Stimulated activated CD8-positive, alpha-beta memory T cell treated with anti-CD3 and anti-CD28 coated beads, Interleukin-7, amount 100 ng/mL, for 4 hours (primary cell): ENCODE results near the gene QRFP.
"Not testable (repeated sequence)": the region's sequence is repeated elsewhere in the genome, so short reads cannot be mapped to it uniquely, and the experiment has no call there.

Source experiments
- DNase-seq, 2 donors: peaks; one replicate each; pipeline ENCODE4 v3.0.0-alpha.2; 2020; ENCODE audit warnings: low read depth in 2 of 2

QRFP gene

DNA sequence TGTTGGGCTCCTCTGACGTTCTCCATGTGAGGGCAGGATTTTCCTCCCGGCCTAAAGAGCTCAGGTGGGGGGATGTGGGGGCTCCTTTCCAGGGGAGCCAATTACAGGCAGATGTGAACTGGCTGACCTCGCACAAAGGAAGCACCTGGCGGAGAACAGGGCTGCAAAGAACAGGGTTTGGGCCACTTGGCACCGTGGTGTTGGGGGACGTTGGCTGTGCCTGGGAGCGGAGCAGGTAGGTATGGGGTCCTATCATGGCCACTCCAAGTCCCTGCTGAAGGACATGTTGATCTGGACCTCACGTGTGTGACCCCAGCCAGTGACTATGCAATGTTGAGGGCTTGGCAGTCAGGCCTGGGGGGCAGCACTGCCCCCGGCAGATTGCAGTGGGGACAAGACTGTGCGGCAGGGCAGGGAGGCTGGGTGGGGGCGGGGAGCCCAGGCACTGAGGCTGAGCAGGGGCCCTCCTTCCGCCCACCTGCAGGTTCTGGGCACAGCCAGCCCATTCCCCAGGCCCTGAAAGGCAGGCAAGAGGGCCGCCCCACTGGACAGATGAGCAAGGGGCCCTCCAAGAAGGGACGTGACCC lies 23.0 kb upstream of the QRFP start:
- DNase-seq, result no peak

DNA sequence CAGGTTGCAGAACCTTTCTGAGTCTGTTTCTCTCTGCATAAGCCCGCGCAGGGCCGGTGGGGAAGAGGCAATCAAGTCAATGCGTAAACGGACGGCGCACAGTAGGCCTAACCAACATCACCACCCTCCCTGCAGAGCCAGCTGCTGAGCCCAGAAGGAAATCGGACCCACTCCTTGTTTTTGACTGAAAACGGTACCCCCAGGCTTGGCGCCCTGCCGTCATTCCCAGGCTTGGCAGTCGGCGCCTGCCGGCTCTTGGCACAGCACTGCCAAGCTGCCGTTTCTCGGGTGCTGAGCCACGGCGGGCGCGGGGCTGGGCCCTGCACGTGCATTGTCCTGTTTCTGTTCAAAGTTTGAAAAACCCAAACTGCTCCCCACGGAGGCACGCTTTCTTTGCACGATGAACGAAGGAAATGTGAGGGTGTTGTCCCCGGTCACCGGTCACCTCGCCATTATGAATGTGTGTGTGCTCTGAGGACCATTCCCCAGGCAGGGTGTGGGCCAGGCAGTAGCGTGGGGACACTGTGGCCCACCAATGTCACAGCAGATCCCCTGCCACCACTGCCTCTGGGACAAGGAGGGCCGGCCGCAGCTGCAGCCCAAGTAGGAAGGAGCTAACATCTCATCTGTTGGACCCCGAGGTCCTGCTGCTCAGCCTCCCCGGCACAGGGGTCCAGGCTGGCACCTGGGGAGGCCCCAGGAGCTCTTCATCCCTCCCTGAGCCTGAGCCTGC lies 22.4 kb upstream of the QRFP start:
- no peak for DNase-seq

DNA sequence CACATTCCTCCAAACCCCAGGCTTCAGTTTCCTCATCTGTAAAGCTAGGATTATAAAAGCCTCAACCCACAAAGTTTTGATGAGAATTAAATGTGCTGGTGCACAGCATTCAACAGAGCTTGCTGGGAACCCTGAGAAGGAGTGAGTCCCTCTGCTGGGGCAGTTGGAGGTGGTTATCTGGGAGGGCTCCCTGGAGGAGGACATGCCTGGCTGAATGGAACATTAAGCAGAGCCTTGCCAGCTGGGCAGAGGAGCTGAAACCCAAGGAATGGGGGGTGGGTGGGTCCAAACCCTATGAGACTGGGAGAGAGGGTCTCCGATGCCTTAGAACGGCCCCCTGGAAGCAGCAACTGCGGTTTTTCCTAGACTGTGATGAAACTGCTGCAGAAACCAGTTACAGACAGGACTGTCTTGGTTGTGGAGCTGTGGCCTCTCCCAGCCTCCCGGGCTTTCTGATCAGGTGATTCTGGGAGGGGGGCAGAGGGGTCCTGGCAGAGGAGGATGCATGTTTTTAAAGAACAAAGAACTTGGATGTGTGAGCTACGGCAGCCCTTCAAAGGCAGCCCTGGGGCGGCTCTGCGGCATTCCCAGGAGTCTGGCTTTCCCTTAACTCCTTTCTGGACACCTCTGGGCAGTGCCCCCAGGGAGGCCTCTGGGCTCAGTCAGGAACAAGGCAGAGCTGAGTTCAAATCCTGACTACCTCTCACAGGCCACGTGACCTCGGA lies 21.7 kb upstream of the QRFP start:
- DNase-seq, result no peak

DNA sequence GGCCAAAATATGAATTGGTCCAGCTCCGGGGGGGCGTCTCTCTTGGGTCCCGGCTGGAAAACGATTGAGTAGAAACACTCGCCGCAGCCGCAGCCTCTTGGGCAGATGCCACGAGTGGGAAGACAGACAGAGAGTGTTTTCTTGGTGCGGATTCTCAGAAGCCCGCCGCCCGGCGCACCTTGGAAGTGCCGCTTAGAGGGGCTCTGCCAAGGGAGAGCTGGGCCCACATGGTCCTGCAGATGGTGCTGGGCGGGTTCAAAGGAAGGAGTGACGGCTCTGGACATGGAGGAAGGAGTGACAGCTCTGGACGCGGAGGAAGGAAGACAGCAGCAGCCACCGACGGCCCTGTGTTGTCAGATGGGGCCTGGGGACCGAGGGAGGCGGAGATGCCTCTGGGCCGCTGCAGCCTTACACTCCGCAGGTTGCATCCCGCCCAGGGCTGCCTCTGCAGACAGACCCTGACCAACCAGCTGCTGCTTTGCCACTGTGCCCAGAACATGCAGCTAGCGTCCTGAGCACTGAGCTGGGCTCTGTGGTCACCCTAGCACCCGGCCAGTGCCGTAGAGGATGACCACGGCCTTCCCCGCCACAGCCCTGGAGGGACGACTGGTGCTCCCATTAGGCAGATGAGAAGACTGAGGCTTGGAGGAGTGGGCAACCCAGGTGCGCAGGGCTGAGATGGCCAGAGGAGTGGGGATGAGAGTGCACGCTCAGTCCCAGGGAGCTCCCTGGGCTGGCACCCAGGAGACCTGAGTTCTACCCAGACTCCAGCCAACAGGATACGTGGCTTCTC lies 20.8 kb upstream of the QRFP start:
- no peak for DNase-seq

DNA sequence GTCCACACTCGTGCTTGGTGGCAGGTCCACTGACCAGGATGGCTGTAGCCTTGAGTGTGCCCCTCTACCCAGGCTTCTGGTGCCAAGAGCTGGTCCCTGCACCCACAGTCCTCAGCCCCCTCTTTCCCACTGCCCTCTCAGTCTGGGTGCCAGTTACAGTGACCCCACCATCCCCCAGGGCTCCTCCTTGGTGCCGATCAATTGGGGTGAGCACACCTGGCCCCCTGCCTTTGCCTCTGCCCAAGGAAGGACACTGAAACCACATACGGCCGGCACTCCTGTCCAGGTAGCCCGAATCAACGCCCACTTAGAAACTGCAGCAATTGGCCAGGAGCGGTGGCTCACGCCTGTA lies 18.5 kb upstream of the QRFP start:
- DNase-seq, result no peak

DNA sequence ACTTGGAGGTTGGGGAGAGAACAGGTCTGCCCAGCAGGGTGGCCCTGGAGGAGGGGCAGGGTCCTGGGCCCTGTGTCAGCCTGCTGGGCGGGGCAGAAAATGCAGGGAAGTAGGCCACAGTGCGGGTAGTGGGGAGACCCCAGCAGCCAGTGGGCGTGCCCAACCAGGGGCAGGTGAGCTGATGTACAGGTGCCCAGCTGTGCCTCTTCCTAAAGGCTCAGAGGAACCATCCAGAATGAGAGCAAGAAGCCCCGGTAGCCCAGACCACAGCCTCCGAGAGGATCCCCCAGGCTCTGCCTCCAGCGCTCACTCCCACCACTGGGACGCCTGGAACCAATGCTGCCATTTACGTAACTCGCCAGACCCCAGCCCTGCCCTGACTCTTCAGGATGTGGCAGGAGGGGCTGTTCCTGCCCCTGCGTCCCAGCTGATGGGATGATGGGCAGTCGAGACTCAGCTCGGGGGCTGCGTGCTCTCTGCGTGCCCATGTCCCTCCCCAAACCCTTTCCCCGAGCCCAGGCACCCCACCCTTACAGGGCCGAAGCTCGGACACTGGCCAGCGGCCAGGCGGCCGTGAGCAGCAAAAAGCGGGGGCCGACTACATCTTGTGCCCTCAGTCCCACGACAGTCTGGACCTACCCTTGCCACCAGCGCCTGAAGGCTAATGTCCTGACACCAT lies 17.9 kb upstream of the QRFP start:
- no peak for DNase-seq

DNA sequence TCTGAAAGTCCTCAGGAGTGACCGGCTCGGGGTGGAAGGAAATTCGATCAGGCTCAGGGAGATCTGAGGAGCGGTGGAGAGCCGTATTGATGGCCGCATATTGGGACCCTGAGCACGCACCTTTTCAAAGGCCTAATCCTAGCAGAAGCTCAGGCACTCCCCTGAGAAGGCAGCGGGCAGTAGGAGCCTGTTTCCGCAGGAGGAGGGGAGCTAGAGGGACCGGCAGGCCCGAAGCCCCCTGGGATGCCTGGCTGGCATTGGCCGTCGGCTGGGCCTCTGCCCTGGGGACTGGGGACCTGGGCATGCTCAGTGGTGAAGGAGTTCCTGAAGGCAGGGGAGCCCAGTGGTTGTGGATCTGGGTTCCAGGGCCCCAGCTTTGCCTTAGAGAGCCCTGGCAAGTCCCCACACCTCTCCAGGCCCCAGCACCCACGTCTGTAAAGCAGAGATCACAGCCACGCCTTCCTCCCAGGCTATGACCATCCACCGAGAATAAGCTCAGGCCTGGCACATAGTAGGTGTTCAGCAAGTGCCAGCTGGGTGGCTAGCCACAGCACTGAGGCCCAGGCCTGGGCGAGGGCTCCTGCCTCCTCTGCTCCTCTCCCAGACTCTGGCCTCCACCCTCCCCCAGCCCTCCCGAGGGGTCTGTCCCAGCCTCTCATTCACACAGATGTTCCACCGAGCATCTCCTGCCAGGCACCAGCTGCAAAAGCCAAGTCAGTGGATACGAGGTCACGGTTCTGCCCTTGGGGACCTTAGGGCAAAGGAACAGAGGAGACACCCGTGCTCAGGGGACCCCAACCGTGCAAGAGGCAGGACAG lies 17.2 kb upstream of the QRFP start:
- DNase-seq, result no peak

DNA sequence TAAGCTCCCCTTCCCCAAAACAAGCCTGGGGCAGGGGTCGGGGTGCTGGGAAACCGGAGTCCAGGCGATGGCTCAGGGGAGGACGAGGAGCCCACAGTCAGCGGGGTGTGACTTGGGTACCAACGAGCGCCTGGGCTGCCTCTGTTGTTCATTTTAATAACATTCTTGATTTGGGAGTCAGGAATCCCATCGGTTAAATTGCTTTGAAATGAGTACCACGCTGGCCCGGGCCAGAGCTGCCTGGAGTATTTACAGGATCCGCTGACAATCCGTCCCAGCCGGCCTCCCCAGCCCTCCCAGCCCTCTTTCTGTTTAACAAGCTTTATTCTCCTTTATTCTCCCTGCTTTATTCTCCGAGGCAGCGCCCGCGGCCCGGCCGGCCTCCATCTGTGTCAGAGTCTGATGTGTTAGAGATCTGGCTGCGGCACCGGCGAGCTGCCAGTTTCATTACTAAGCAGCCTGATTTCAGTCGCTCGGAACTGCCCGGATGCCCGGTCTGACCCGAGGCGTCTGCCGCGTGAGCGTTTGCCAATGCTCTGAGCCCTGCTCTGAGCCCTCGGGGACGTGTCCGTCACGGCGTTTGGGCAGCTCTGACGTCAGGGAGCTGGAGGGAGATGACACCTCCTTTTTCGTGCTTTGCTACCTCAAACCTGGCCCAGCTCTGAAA lies 16.5 kb upstream of the QRFP start:
- DNase-seq, result no peak

DNA sequence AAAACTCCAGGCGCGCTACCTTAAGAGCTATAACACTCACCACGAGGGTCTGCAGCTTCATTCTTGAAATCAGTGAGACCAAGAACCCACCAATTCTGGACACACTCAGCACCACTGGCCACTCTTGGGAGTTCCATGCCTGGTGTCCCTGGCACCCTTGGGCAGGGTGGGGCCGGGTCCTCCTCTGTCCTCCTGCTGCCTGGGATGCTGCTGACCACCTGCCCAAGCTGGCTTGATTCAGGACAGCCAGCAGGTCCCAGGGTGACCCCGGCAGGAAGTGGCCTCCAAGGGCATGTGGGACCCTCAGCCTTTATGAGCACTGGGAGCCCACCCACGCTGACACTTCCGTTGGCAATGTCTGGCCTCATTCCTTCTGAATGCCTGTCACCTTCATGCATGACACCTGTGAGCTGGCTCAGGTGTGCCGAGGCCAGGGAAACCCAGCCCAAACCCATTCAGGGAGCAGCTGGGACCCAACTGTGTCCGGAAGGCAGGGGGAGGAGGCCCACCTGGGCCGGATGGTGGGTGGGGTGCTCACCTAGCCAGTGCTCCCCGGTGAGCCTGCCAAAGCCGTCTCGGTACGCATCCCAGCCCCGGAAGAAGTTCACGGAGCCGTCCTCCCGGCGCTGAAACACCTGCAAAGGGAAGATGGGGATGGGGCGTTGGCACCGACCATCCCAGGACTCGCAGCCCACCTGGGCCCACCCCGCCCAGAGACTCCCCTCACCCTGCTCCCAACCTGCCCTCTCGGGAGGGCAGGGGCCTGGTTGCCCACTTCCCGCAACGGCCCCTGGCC lies 14.8 kb upstream of the QRFP start:
- no peak for DNase-seq

DNA sequence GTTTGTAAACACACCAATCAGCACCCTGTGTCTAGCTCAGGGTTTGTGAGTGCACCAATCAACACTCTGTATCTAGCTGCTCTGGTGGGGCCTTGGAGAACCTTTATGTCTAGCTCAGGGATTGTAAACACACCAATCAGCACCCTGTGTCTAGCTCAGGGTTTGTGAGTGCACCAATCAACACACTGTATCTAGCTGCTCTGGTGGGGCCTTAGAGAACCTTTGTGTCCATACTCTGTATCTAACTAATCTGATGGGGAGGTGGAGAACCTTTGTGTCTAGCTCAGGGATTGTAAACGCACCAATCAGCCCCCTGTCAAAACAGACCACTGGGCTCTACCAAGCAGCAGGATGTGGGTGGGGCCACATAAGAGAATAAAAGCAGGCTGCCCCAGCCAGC lies 14.1 kb upstream of the QRFP start:
- not testable (repeated sequence) for DNase-seq

DNA sequence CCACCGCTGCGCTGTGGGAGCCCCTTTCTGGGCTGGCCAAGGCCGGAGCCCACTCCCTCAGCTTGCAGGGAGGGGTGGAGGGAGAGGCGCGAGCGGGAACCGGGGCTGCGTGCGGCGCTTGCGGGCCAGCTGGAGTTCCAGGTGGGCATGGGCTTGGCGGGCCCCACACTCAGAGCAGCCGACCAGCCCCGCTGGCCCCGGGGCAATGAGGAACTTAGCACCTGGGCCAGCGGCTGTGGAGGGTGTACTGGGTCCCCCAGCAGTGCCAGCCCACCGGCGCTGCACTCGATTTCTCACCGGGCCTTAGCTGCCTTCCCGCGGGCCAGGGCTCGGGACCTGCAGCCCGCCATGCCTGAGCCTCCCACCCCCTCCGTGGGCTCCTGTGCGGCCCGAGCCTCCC lies 13.4 kb upstream of the QRFP start:
- DNase-seq, result not testable (repeated sequence)

DNA sequence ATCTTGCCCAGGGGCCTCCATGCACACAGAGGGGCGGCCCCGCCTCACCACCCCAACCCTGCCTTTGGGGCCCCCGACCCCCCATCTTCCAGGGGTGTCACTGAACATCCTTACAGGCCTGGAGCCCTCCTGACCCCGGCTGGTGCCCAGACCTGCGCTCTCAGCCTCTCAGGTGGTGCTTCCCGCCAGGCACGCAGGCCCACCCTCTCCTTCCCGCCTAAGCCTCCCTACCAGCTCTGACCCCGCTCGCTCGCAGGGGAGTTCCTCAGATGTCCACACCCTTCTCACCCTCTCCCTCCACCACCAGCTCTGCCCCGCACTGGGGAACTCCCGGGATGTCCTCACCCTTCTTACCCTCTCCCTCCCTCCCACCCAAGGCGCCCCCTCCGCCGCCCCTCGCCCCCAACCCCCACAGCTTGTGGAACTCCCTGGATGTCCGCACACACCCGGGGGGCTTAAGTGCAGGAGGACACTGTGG lies 12.3 kb upstream of the QRFP start:
- DNase-seq, result no peak

DNA sequence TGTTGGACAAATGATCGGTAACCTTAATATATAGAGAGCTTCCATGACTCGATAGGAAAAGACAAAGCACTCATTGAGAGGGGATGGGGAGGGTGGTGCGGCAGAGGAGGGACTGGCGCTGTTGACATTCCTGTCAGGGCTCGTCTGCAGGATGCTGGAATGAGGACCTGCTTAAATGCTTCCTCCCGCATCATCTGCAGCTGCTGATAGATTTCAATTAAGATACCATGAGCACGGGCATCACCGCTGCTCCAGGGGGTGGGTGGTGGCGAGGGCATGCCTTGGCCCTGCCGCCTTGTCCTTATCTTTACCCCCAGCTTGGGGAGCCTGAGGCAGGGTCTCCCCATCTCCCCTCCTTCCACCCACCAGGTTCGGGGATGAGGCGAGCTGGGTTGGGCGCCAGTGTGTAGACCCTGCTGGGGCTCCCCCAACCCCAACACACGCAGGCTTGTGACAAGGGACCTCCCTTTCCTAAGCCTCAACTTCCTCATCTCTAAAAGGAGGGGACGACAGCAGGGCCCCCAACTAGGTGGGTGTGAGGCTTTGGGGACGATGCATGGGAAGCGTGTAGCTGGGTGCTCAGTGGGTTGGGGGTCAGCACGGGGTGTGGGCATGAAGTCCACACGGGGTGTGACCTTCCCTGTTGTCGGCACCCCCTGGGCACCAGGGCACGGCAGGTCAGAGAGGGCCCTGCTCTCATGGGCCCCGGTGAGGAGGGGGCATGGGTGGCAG lies 11.7 kb upstream of the QRFP start:
- no peak for DNase-seq

DNA sequence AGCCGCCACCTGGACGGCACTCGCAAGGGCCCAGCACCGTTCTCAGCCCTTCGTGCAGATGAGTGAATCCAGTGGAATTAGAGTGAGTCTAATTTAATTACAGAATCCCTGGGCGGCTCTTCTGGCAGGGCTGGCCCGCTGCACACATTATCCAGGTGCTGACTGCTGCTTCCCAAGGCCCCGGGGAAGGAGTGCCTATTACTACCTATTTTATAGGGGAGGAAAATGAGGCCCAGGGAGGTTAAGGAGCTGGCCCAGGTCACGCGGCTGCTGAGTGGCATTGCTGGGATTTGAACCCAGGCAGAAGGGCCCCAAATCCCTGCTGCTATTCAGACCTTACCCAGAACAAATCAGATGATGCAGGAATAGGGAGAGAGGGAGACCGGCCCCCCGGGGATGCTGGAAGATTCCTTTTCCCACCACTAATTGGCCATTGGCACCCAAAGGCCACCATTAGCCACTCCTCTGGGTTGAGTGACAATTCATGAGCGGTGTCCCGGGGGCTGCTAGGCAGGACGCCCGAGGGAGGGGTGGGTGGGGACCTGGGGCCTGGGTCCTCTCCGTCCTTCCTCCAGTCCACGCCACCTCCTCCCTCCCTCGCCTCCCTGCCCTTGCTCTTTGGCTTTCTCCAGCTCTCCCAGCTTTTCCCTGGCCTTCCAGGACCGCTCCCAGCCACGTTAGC lies 10.3 kb upstream of the QRFP start:
- DNase-seq, result no peak

DNA sequence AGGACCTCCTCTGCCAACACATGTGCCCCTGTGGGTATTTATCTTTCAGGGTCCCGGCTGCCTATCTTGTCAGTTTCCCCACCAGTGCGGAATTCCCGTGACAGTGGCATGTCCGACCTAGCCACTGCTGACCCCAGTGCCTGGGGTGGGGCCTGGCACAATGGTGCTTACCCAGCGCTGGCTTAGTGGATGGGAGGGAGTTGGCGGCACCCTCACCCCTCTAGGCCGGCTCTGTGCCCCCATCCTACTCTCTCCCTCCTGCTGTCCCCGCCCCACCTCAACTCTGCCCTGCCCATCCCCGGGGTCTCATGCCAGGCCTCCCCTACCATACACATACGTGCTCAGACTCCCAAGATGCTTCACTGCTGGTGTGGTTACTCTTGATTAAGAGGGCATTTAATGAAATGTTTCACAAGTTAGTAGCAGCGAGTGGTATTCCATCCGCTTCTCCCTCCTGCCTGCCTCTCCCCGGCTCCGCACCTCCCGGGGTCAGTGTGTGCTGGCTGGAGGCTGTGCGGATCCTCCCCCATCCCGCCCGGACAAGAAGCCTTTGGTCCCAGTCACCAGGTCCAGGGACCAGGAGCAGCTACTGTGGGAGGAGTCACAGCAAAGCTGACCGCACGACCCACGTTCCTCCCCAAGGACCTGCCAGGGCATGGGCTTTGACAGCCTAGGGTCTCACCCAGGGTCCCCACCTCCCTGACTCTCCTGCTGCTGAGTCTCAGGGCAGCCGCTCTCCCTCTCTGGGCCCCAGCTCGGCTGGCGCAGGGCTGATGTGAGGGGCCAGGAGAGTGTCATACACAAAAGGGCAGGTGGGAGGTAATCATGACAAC lies 9.5 kb upstream of the QRFP start:
- DNase-seq, result no peak

DNA sequence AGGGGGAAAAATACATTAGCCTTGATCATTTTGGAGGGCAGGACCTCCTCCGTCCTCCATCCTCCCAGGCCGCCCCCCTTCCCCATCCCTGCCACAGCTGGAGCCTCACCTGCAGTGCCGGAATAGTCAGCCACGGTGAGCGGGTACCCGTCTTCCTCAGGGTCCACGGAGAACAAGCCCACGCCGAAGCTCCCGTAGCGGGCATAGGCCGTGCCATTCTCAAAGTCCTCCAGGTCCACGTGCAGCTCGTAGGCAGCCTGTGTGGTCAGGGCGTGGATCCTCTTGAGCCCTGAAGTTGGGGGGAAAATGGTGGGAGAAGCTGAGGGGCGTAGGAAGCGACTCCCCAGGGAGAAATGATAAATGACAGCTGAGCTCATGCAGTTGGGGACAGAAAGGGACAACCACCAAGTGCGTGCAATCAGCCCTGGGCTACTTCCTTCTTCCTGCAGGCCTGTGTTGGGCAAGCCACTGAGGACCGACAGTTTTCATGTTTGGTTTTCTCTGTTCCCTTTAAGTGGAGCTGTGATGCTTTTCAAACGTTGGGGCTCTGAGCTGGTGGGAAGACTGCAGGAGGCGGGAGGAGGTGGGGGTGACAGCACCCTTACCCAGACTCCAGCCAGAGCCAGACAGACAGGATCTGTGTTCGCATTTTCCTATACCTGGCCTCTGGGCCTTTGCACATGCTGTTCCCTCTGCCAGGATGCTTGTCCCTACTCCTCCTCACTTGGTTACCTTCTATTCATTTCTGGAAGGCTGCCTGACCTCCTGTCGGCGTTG lies 8.7 kb upstream of the QRFP start:
- no peak for DNase-seq
